ENCODE measurements around the gene PSMD14. TPM values are rescaled to one million over a fixed set of nuclear protein-coding genes. Genes with fewer than 3 reads are reported as not detected.

PSMD14 gene
- total RNA-seq, 2 experiments from 2014 or later: 49.2 to 84.3 TPM

- TF ChIP-seq EZH2phosphoT487 (IDR thresholded peaks at IDR 0.05; ENCODE audit: borderline replicate concordance, low read depth, low read length): no peak
- TF ChIP-seq, protein P1, sequence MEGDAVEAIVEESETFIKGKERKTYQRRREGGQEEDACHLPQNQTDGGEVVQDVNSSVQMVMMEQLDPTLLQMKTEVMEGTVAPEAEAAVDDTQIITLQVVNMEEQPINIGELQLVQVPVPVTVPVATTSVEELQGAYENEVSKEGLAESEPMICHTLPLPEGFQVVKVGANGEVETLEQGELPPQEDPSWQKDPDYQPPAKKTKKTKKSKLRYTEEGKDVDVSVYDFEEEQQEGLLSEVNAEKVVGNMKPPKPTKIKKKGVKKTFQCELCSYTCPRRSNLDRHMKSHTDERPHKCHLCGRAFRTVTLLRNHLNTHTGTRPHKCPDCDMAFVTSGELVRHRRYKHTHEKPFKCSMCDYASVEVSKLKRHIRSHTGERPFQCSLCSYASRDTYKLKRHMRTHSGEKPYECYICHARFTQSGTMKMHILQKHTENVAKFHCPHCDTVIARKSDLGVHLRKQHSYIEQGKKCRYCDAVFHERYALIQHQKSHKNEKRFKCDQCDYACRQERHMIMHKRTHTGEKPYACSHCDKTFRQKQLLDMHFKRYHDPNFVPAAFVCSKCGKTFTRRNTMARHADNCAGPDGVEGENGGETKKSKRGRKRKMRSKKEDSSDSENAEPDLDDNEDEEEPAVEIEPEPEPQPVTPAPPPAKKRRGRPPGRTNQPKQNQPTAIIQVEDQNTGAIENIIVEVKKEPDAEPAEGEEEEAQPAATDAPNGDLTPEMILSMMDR (conservative IDR thresholded peaks at IDR 0.05; ENCODE audit: low read length): no peak
- CTCF ChIA-PET (ENCODE audit: unreplicated experiment): no interaction called here
- Histone ChIP-seq H4K20me1 (ENCODE audit: insufficient read depth, low read length) (peaks cover 2% of the 10 kb centered on the region; the same call in 1 of the 2 replicates), H3K9me3 (ENCODE audit: low read length) (peaks cover 36% of the 10 kb centered on the region), H3K4me2 (ENCODE audit: low read length) (no peak overlapping the region), H3K9me2 (ENCODE audit: insufficient read depth, low read length) (no peaks in the 10 kb centered on the region), H3K4me3 (ENCODE audit: low read depth, low read length, poor library complexity, severe bottlenecking) (no peak overlapping the region), H3K36me3 (ENCODE audit: insufficient read depth, low read length) (peaks cover 68% of the 10 kb centered on the region), H3K4me1 (ENCODE audit: insufficient read depth, low read length, poor library complexity, severe bottlenecking) (no peaks in the 10 kb centered on the region), H2AFZ (ENCODE audit: low read length) (no peak overlapping the region), H3K27ac (ENCODE audit: low read depth, low read length, poor library complexity, severe bottlenecking) (no peak overlapping the region), H3K79me2 (ENCODE audit: insufficient read depth, low read depth, low read length) (peaks cover 39% of the 10 kb centered on the region)
- POLR2A ChIA-PET: interaction anchor here (1.0 kb wide), 1 partner anchor 9 kb away, joined by 3 read pairs; no protein-coding TSS in a partner anchor
- DNase-seq (ENCODE audit: low spot score): no peak
- intact Hi-C loops (cut with micrococcal nuclease; ENCODE audit: unreplicated experiment): no loop called here
- no TSS peak for BruUV-seq (replicated peaks)
Observed at GRCh38 chr2:161362568-161363166, 54.4 kb downstream of the PSMD14 start.

DNA sequence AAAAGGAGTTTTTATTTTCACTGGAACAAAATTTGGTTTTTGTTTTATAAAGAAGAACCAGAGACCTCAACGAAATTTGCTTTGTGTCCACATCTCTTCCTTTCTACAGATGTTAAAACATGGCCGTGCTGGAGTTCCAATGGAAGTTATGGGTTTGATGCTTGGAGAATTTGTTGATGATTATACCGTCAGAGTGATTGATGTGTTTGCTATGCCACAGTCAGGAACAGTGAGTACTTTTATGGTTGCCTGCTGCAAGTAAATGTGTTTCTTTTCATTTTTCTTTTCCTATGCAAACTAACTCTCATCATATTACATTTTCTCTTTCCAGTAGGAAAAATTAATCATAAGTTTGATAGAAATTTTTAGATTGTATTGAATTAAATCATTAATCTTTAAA, 59.5 kb downstream of the PSMD14 start:
- TF ChIP-seq EZH2phosphoT487 (IDR thresholded peaks at IDR 0.05; ENCODE audit: borderline replicate concordance, low read depth, low read length): no peak
- TF ChIP-seq, protein P1 (conservative IDR thresholded peaks at IDR 0.05; ENCODE audit: low read length): no peak
- peaks cover 10% of the 10 kb centered on the region for H3K9me3 ChIP-seq (ENCODE audit: low read length)
- intact Hi-C loops (cut with micrococcal nuclease; ENCODE audit: unreplicated experiment): no loop called here
- no peaks in the 10 kb centered on the region for H3K9me2 ChIP-seq (ENCODE audit: insufficient read depth, low read length)
- BruUV-seq (replicated peaks): no TSS peak
- peaks cover 7% of the 10 kb centered on the region for H3K79me2 ChIP-seq (ENCODE audit: insufficient read depth, low read depth, low read length)
- no peaks in the 10 kb centered on the region for H3K4me1 ChIP-seq (ENCODE audit: insufficient read depth, low read length, poor library complexity, severe bottlenecking)
- peaks cover 71% of the 10 kb centered on the region for H3K36me3 ChIP-seq (ENCODE audit: insufficient read depth, low read length)
- POLR2A ChIA-PET: interaction anchor here (0.6 to 0.7 kb wide), 2 partner anchors 9 to 44 kb away, joined by 3 to 5 read pairs; no protein-coding TSS in a partner anchor
- H2AFZ ChIP-seq (ENCODE audit: low read length): no peak overlapping the region
- H3K4me3 ChIP-seq (ENCODE audit: low read depth, low read length, poor library complexity, severe bottlenecking): no peak overlapping the region
- H3K4me2 ChIP-seq (ENCODE audit: low read length): no peak overlapping the region
- no peak overlapping the region for H3K27ac ChIP-seq (ENCODE audit: low read depth, low read length, poor library complexity, severe bottlenecking)
- no peak for DNase-seq (ENCODE audit: low spot score)
- CTCF ChIA-PET (ENCODE audit: unreplicated experiment): no interaction called here
- no peaks in the 10 kb centered on the region for H4K20me1 ChIP-seq (ENCODE audit: insufficient read depth, low read length)

GRCh38 chr2:161369311-161369710, 61.1 kb downstream of the PSMD14 start:
- Histone ChIP-seq H2AFZ (ENCODE audit: low read length) (no peak overlapping the region), H3K9me3 (ENCODE audit: low read length) (no peaks in the 10 kb centered on the region), H3K9me2 (ENCODE audit: insufficient read depth, low read length) (no peaks in the 10 kb centered on the region), H4K20me1 (ENCODE audit: insufficient read depth, low read length) (no peaks in the 10 kb centered on the region), H3K4me3 (ENCODE audit: low read depth, low read length, poor library complexity, severe bottlenecking) (no peak overlapping the region), H3K4me1 (ENCODE audit: insufficient read depth, low read length, poor library complexity, severe bottlenecking) (no peaks in the 10 kb centered on the region), H3K4me2 (ENCODE audit: low read length) (no peak overlapping the region), H3K27ac (ENCODE audit: low read depth, low read length, poor library complexity, severe bottlenecking) (no peak overlapping the region), H3K79me2 (ENCODE audit: insufficient read depth, low read depth, low read length) (peaks cover 12% of the 10 kb centered on the region; the same call in 1 of the 2 replicates), H3K36me3 (ENCODE audit: insufficient read depth, low read length) (peaks cover 69% of the 10 kb centered on the region)
- TF ChIP-seq EZH2phosphoT487 (IDR thresholded peaks at IDR 0.05; ENCODE audit: borderline replicate concordance, low read depth, low read length): no peak
- TF ChIP-seq, protein P1 (conservative IDR thresholded peaks at IDR 0.05; ENCODE audit: low read length): no peak
- ChIA-PET CTCF (ENCODE audit: unreplicated experiment) (no interaction called here), POLR2A (interaction anchor here (1.1 to 1.9 kb wide), 4 partner anchors 11 to 18 kb away, joined by 3 to 10 read pairs (median 6); no protein-coding TSS in a partner anchor)
- no peak for DNase-seq (ENCODE audit: low spot score)
- intact Hi-C loops (cut with micrococcal nuclease; ENCODE audit: unreplicated experiment): no loop called here
- BruUV-seq (replicated peaks): TSS peak; percentile 21
